Measurements from ENCODE around the gene VASN. TPM values are rescaled to one million over a fixed set of nuclear protein-coding genes. Genes with fewer than 3 reads are reported as not detected.

VASN gene
- total RNA-seq, result 7.8 and 12.6 TPM in 2 replicates

GRCh38 chr16:4371357-4372000 lies at the start of gene VASN:
Gene VASN (plus strand): TSS chr16:4371848. CDS start chr16:4380878, 9,030 bp downstream.

DNA sequence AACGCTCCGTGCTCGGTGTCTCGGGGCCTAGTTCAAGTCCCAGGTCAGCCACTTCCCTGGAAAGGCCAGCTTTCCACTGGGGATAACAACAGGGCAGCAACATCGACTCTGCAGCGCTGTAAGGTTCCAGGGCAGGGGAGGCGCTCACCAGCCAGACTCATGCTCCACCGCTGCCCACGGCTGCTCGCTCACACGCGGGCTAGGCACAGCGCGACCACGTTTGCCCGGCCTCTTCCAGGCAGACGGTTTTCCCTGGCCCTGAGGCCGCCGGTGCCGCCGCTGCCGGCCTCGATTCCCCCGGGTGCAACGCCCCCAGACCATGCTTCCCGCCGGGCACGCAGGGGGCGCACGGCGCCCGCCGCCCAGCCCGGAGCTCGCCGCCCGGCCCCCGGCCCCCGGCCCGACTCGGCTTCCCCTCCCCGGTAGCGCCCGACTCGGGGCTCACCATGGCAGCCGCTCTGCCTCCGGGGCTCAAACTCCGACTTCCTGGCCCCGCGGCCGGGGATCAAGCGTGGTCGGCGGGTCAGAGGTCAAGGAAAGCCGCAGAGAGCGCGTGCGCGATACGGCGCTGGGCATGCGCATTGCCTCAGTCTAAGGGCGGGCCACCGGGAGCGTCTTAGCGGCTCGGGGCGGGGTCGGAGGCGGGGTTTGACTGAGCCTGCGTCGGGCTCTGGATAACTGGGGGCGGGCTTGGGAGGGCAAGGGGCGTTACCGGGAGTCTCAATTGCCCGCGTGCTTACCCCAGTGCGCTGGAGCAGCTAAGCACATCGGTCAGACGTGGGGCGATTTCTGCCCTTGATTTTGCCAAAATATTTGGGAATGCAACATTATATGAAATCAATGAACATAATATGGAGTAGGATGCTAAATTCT lies 20.6 kb upstream of the VASN start, which contains the start of gene PAM16:
Gene PAM16 (minus strand): TSS at position 535 of the 873 bp plus-strand sequence. CDS start 87 bp downstream, at position 448.

GRCh38 chr16:4416200-4417032 lies 44.8 kb downstream of the VASN start, which contains the start of gene CORO7:
Gene CORO7 (minus strand): TSS chr16:4416596. CDS start chr16:4416518, 78 bp downstream.

DNA sequence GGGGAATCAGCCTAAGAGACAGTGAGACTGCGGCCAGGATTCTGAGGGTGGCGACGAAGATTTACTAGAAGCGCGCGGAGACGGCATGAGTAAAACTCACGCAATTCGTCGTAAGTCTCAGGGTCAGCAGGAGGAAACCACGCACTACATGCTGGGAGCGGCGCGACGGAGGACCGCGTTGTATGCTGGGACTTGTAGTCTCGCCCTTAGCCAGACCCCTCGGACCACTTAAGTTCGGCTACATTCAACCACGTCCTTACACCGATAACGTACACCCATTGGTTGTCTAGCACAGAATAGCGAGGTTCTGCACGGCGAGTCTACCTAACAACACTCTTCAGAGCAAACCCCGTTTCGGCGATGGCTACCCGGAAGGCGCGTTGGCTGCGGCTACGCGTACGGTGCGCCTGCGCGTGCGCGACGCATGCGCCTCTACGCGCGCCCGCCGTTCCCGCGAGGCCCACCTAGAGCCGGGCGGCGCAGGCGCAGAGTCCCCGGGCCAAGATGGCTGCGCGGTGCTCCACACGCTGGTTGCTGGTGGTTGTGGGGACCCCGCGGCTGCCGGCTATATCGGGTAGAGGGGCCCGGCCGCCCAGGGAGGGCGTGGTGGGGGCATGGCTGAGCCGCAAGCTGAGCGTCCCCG lies 53.9 kb downstream of the VASN start, which contains the start of gene DNAJA3:
Gene DNAJA3 (plus strand): TSS at position 491 of the 643 bp plus-strand sequence. CDS start 14 bp downstream, at position 505.

Other genes with a start within 250 kb of the VASN start
- not detected in 2 replicates for gene SRL, start 129.8 kb upstream of the VASN start, total RNA-seq
- 8.0 and 14.2 TPM in 2 replicates for gene TFAP4, start 98.8 kb upstream of the VASN start, total RNA-seq
- 1.0 and 2.1 TPM in 2 replicates for gene GLIS2, start 55.8 kb upstream of the VASN start, total RNA-seq
- 67.8 and 97.0 TPM in 2 replicates for gene PAM16, start 20.5 kb upstream of the VASN start, total RNA-seq
- gene CORO7, start 44.7 kb downstream of the VASN start, total RNA-seq, result 12.3 and 20.2 TPM in 2 replicates
- 53.5 and 69.5 TPM in 2 replicates for gene DNAJA3, start 54.0 kb downstream of the VASN start, total RNA-seq
- 73.4 and 107 TPM in 2 replicates for gene NMRAL1, start 102.8 kb downstream of the VASN start, total RNA-seq
- gene HMOX2, start 104.5 kb downstream of the VASN start, total RNA-seq, result 107 and 162 TPM in 2 replicates
- 38.1 and 39.1 TPM in 2 replicates for gene CDIP1, start 166.9 kb downstream of the VASN start, total RNA-seq
- not detected in 2 replicates for gene C16orf96, start 184.5 kb downstream of the VASN start, total RNA-seq
- gene UBALD1, start 243.0 kb downstream of the VASN start, total RNA-seq, result 10.9 and 11.0 TPM in 2 replicates